ENCODE results near the gene DYSF.

DNA sequence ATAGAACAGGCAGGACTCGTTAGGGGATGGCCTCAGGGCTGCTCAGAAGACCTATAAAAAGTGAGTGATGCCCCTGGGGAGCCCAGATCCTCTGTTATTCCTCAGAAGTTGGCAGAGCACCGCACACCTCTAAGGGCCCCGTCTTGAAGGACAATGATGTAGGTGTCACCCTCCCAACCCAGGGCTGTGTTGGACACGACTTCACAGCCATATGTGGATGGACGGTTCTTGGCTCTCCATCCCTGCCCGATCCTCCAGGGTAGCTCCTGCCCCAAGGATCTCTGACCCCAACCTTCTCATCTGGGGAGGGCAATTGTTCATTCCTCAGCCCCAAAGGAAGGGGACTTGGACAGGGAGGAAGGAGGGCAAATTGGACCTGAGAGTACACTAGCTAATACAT, 246.1 kb downstream of the DYSF start:
- no peak for TF ChIP-seq EZH2 (IDR thresholded peaks at IDR 0.05; ENCODE audit: borderline replicate concordance, low read depth, low read length, severe bottlenecking)
- TF ChIP-seq, protein P1, sequence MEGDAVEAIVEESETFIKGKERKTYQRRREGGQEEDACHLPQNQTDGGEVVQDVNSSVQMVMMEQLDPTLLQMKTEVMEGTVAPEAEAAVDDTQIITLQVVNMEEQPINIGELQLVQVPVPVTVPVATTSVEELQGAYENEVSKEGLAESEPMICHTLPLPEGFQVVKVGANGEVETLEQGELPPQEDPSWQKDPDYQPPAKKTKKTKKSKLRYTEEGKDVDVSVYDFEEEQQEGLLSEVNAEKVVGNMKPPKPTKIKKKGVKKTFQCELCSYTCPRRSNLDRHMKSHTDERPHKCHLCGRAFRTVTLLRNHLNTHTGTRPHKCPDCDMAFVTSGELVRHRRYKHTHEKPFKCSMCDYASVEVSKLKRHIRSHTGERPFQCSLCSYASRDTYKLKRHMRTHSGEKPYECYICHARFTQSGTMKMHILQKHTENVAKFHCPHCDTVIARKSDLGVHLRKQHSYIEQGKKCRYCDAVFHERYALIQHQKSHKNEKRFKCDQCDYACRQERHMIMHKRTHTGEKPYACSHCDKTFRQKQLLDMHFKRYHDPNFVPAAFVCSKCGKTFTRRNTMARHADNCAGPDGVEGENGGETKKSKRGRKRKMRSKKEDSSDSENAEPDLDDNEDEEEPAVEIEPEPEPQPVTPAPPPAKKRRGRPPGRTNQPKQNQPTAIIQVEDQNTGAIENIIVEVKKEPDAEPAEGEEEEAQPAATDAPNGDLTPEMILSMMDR (IDR thresholded peaks at IDR 0.05; ENCODE audit: extremely low read depth in 1 of 2, insufficient read depth in 1 of 2, low read depth in 1 of 2, low read length in 2 of 2) = no peak
- no peak for TF ChIP-seq POLR2AphosphoS5 (IDR thresholded peaks at IDR 0.05; ENCODE audit: insufficient read depth, low read depth, low read length)
- no peak for TF ChIP-seq POLR2A (IDR thresholded peaks at IDR 0.05; ENCODE audit: low read depth, low read length)
- no peak for TF ChIP-seq FOS (IDR thresholded peaks at IDR 0.05; ENCODE audit: borderline replicate concordance, insufficient read depth, low read length)

All from endothelial cell of umbilical vein (primary cell).